Stimulated activated CD8-positive, alpha-beta memory T cell treated with anti-CD3 and anti-CD28 coated beads, Interleukin-15, amount 100 ng/mL, for 48 hours (primary cell): ENCODE results near the gene IQGAP3.
A peak's percentile ranks its signal among the peaks of the same experiment; 100 is the strongest.

Source experiments
- DNase-seq, 2 donors: peaks; one replicate each; pipeline ENCODE4 v3.0.0-alpha.2; 2020; ENCODE audit warnings: low read depth in 2 of 2

The IQGAP3 gene

GRCh38 chr1:156539818-156540355 lies 32.5 kb downstream of the IQGAP3 start:
- no peak for DNase-seq

- DNase-seq, result no peak
These were observed 33.5 kb downstream of the IQGAP3 start for GRCh38 chr1:156538711-156539440.

- DNase-seq, result no peak
These were observed 35.3 kb downstream of the IQGAP3 start for GRCh38 chr1:156537027-156537426.

- DNase-seq, result no peak
These were observed 37.8 kb downstream of the IQGAP3 start for GRCh38 chr1:156534424-156535060.

GRCh38 chr1:156533568-156534220 lies 38.7 kb downstream of the IQGAP3 start:
- no peak for DNase-seq

GRCh38 chr1:156532374-156532773 lies 40.0 kb downstream of the IQGAP3 start:
- DNase-seq, result no peak

- DNase-seq, result no peak
These were observed 42.4 kb downstream of the IQGAP3 start for GRCh38 chr1:156530006-156530405.

- no peak for DNase-seq
These were observed 43.4 kb downstream of the IQGAP3 start for GRCh38 chr1:156528875-156529425.

- DNase-seq, result no peak
These were observed 44.1 kb downstream of the IQGAP3 start for GRCh38 chr1:156528231-156528630.

- no peak for DNase-seq
These were observed 44.8 kb downstream of the IQGAP3 start for GRCh38 chr1:156527584-156527983.

- DNase-seq, result no peak
These were observed 46.4 kb downstream of the IQGAP3 start for GRCh38 chr1:156525856-156526489.

GRCh38 chr1:156525071-156525501 lies 47.3 kb downstream of the IQGAP3 start:
- DNase-seq, result no peak

- no peak for DNase-seq
These were observed 47.9 kb downstream of the IQGAP3 start for GRCh38 chr1:156524481-156524869.

GRCh38 chr1:156523801-156524480 lies 48.4 kb downstream of the IQGAP3 start:
- no peak for DNase-seq

- no peak for DNase-seq
These were observed 49.9 kb downstream of the IQGAP3 start for GRCh38 chr1:156522443-156522970.

- no peak for DNase-seq
These were observed 54.6 kb downstream of the IQGAP3 start for GRCh38 chr1:156517748-156518147.

GRCh38 chr1:156516821-156517220 lies 55.5 kb downstream of the IQGAP3 start:
- DNase-seq, result no peak

GRCh38 chr1:156515956-156516355 lies 56.4 kb downstream of the IQGAP3 start:
- no peak for DNase-seq

- no peak for DNase-seq
These were observed 59.2 kb downstream of the IQGAP3 start for GRCh38 chr1:156513185-156513584.

- DNase-seq, result peak in 1 of 2 donors; percentile 41
These were observed 60.7 kb downstream of the IQGAP3 start for GRCh38 chr1:156511644-156512043.

GRCh38 chr1:156510709-156511108 lies 61.7 kb downstream of the IQGAP3 start:
- DNase-seq, result no peak
